IgD-negative memory B cell (primary cell): Measurements from ENCODE around the gene PRKD1. TPM values are rescaled to one million over a fixed set of nuclear protein-coding genes. Genes with fewer than 3 reads are reported as not detected.

Source experiments
- H3K27ac Mint-ChIP-seq, 3 donors: one replicate each; pipeline ENCODE4 v1.8.0; 2020 to 2022; ENCODE audit warnings: mild to moderate bottlenecking in 3 of 3, mixed read lengths in 3 of 3, moderate library complexity in 1 of 3
- H3K27me3 Mint-ChIP-seq: one replicate; pipeline ENCODE4 v1.8.0; 2021; ENCODE audit warnings: mixed read lengths
- H3K36me3 Mint-ChIP-seq: one replicate; pipeline ENCODE4 v1.8.0; 2020; ENCODE audit warnings: mild to moderate bottlenecking, mixed read lengths
- H3K4me1 Mint-ChIP-seq, 3 donors: one replicate each; pipeline ENCODE4 v1.8.0; 2020 to 2022; ENCODE audit warnings: mixed read lengths in 3 of 3, mild to moderate bottlenecking in 1 of 3
- H3K4me3 Mint-ChIP-seq, 4 donors: one replicate each; pipeline ENCODE4 v1.8.0; 2020 to 2022; ENCODE audit warnings: mild to moderate bottlenecking in 4 of 4, mixed read lengths in 4 of 4, moderate library complexity in 3 of 4
- H3K9me3 Mint-ChIP-seq, 3 donors: one replicate each; pipeline ENCODE4 v1.8.0; 2020 to 2021; ENCODE audit warnings: mixed read lengths in 3 of 3, mild to moderate bottlenecking in 1 of 3
- polyA plus RNA-seq: library from polyadenylated mRNA; unstranded; fragments of 300-500 nt; fragmentation: Illumina TruSeq; gene quantifications from one replicate; pipeline ENCODE4 v1.2.3, GENCODE V29; 2021

Gene PRKD1
- polyA plus RNA-seq, 1 donor from 2014 or later: 1.0 TPM

DNA sequence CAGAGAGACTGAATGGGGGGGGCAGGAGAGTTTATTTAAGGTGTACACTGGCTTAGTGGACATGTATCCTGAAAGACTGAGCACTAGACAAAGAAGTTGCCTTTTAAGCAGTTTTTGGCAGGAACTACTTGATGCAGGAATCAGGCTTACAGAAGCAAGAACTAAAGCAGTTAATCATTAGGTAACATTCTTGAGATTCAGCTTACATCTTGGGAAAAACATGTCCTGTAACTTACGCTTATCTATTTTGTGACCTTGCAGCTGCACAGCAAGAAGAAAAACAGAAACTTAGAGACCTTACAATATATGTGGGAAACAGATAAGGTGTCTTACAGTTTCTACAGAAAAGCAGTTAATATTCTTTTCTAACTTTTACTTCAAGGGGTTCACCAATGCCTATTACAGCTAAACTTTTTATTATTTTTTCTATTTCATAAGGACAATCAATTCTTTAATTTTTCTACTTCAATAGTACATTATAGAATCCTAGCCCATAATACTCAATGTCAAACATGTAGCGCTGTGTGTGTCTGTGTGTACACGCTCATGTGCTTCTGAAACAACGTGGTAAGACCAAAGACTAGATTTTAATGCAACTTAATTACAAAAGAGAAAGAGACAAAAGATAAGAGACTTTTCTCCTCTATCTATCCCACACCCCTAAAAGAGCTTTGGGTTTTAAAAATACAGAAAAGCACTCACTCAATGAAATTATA is 276.9 kb downstream of the PRKD1 start:
- no peak overlapping the region for H3K4me3 Mint-ChIP-seq
- no peaks in the 10 kb centered on the region for H3K27me3 Mint-ChIP-seq
- H3K4me1 Mint-ChIP-seq: no peaks in the 10 kb centered on the region
- peaks cover 3 to 20% (median 14%) of the 10 kb centered on the region in 3 donors for H3K9me3 Mint-ChIP-seq
- H3K36me3 Mint-ChIP-seq: peaks cover 6% of the 10 kb centered on the region
- no peak overlapping the region for H3K27ac Mint-ChIP-seq

DNA sequence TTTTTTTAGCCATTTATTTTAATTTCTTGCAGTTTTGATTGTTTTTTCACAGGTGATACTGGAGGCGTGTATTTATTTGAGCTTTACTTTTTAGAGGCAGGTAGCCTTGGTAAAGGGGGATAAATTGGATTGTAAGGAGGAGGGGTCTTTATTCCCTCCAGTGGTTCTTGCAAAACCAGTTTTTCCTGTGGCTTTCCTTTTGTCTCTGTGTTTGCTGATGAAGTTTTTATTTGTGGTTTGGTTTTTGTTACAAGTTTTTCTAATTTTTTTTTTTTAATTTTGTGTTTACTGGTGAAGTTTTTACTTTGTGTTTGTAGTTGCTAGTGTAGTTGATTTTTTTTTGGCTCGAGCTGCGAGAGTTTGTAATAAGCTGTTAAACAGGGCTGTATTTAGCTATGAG is 278.5 kb downstream of the PRKD1 start:
- no peak overlapping the region for H3K4me3 Mint-ChIP-seq
- H3K9me3 Mint-ChIP-seq: peaks cover 3 to 22% (median 15%) of the 10 kb centered on the region in 3 donors
- no peaks in the 10 kb centered on the region for H3K27me3 Mint-ChIP-seq
- peaks cover 6% of the 10 kb centered on the region for H3K36me3 Mint-ChIP-seq
- no peaks in the 10 kb centered on the region for H3K4me1 Mint-ChIP-seq
- no peak overlapping the region for H3K27ac Mint-ChIP-seq

DNA sequence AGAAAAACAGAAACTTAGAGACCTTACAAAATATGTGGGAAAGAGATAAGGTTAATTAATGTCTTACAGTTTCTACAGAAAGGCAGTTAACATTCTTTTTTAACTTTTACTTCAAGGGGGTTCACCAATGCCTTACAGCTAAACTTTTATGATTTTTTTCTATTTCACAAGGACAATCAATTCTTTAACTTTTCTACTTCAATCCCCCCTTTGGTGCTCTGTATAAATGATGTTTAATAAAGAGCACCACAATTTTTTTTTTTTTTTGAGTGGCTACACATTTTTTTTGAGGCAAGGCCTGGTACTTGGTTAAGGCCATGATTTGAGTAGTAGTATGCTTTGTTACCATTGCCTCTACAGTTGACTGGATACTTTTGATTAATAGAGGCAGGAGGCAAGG is 279.6 kb downstream of the PRKD1 start:
- Mint-ChIP-seq H3K9me3 (peaks cover 3 to 20% (median 15%) of the 10 kb centered on the region in 3 donors), H3K36me3 (peaks cover 6% of the 10 kb centered on the region), H3K4me3 (peak overlapping the region in 1 of 4 donors; percentile 55), H3K27ac (peak overlapping the region in 1 of 3 donors; percentile 27), H3K27me3 (no peaks in the 10 kb centered on the region), H3K4me1 (no peaks in the 10 kb centered on the region)

DNA sequence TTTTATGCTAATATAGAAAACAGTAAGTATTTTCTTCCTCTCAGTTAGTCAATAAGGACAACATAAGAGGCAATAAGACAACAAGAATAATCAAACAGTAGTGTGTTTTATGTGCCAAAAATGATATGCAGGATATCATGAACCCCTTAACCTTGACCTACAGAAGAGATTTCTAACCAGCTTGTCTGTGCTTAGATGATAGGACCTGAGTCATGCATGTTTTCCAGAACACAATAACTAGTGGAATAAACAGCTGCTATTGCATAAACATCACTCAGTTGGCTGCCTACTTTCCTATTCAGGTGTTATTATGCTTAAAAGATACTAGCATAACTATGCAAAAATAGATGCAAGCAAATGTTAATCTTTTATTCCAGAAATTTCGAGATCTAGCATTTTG is 282.5 kb downstream of the PRKD1 start:
- Mint-ChIP-seq H3K9me3 (peaks cover 3 to 19% (median 15%) of the 10 kb centered on the region in 3 donors), H3K4me1 (no peaks in the 10 kb centered on the region), H3K27me3 (no peaks in the 10 kb centered on the region), H3K27ac (no peak overlapping the region), H3K4me3 (no peak overlapping the region), H3K36me3 (peaks cover 4% of the 10 kb centered on the region)

GRCh38 chr14:29643433-29644211 is 284.0 kb downstream of the PRKD1 start:
- no peaks in the 10 kb centered on the region for H3K27me3 Mint-ChIP-seq
- no peaks in the 10 kb centered on the region for H3K4me1 Mint-ChIP-seq
- peaks cover 4% of the 10 kb centered on the region for H3K36me3 Mint-ChIP-seq
- no peak overlapping the region for H3K27ac Mint-ChIP-seq
- H3K4me3 Mint-ChIP-seq: no peak overlapping the region
- H3K9me3 Mint-ChIP-seq: peaks cover 3 to 12% (median 10%) of the 10 kb centered on the region in 3 donors

GRCh38 chr14:29637411-29637810 is 290.2 kb downstream of the PRKD1 start:
- no peak overlapping the region for H3K4me3 Mint-ChIP-seq
- no peaks in the 10 kb centered on the region for H3K4me1 Mint-ChIP-seq
- no peaks in the 10 kb centered on the region for H3K27me3 Mint-ChIP-seq
- peaks cover 0 to 3% (median 0%) of the 10 kb centered on the region in 3 donors for H3K9me3 Mint-ChIP-seq
- no peak overlapping the region for H3K27ac Mint-ChIP-seq
- peaks cover 4% of the 10 kb centered on the region for H3K36me3 Mint-ChIP-seq

DNA sequence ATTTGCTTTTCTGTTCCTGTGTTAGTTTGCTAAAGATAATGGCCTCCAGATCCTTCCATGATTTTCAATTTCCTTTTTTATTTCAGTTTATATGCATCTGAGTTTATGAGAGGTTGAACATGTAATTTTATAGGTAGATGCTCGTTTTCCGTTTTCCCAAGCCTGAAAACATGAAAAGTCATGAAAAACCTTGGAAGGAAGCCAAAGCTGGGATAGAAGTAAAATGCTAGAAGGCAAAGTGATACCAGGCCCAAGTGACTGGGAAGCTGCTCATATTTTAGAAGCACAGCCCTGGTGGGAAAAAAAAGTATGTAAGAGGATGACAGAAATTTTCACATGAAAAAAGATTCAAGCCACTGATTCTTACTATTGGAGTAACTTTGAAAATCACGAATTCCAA is 290.8 kb downstream of the PRKD1 start:
- H3K4me1 Mint-ChIP-seq: no peaks in the 10 kb centered on the region
- peak overlapping the region in 1 of 3 donors; percentile 24 for H3K27ac Mint-ChIP-seq
- H3K9me3 Mint-ChIP-seq: peaks cover 0 to 3% (median 0%) of the 10 kb centered on the region in 3 donors
- H3K4me3 Mint-ChIP-seq: no peak overlapping the region
- peaks cover 4% of the 10 kb centered on the region for H3K36me3 Mint-ChIP-seq
- no peaks in the 10 kb centered on the region for H3K27me3 Mint-ChIP-seq

GRCh38 chr14:29630566-29631160 is 297.0 kb downstream of the PRKD1 start:
- Mint-ChIP-seq H3K27me3 (no peaks in the 10 kb centered on the region), H3K9me3 (no peaks in the 10 kb centered on the region), H3K4me1 (no peaks in the 10 kb centered on the region), H3K36me3 (peaks cover 4% of the 10 kb centered on the region), H3K4me3 (no peak overlapping the region), H3K27ac (no peak overlapping the region)

DNA sequence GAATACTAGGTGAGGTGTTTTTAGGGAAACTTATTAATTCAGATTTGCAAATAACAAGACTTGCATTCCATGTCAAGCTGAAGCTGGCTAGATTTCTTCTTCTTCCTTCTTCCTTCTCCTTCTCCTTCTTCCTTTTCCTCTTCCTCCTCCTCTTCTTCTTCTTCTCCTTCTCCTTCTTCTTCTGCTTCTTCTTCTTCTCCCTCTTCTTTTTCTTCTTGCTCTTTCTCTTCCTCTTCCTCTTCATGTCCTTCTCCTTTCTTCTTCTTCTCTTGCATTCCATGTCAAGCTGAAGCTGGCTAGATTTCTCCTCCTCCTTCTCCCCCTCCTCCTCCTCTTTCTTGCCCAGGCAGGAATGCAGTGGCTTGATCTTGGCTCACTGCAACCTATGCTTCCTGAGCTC is 297.8 kb downstream of the PRKD1 start:
- Mint-ChIP-seq H3K36me3 (peaks cover 4% of the 10 kb centered on the region), H3K4me1 (no peaks in the 10 kb centered on the region), H3K27ac (no peak overlapping the region), H3K4me3 (no peak overlapping the region), H3K9me3 (peaks cover 0 to 3% (median 0%) of the 10 kb centered on the region in 3 donors), H3K27me3 (no peaks in the 10 kb centered on the region)

- H3K36me3 Mint-ChIP-seq: peaks cover 10% of the 10 kb centered on the region
- no peak overlapping the region for H3K4me3 Mint-ChIP-seq
- H3K4me1 Mint-ChIP-seq: no peaks in the 10 kb centered on the region
- H3K9me3 Mint-ChIP-seq: peaks cover 0 to 3% (median 2%) of the 10 kb centered on the region in 3 donors
- H3K27ac Mint-ChIP-seq: no peak overlapping the region
- H3K27me3 Mint-ChIP-seq: no peaks in the 10 kb centered on the region
Measured at GRCh38 chr14:29627137-29627536, 300.5 kb downstream of the PRKD1 start.

- peaks cover 14% of the 10 kb centered on the region for H3K36me3 Mint-ChIP-seq
- H3K27ac Mint-ChIP-seq: no peak overlapping the region
- H3K9me3 Mint-ChIP-seq: peaks cover 6 to 7% (median 7%) of the 10 kb centered on the region in 3 donors
- no peak overlapping the region for H3K4me3 Mint-ChIP-seq
- no peaks in the 10 kb centered on the region for H3K27me3 Mint-ChIP-seq
- peaks cover 0 to 1% (median 0%) of the 10 kb centered on the region in 3 donors for H3K4me1 Mint-ChIP-seq
Measured at GRCh38 chr14:29618323-29619067, 309.2 kb downstream of the PRKD1 start.

DNA sequence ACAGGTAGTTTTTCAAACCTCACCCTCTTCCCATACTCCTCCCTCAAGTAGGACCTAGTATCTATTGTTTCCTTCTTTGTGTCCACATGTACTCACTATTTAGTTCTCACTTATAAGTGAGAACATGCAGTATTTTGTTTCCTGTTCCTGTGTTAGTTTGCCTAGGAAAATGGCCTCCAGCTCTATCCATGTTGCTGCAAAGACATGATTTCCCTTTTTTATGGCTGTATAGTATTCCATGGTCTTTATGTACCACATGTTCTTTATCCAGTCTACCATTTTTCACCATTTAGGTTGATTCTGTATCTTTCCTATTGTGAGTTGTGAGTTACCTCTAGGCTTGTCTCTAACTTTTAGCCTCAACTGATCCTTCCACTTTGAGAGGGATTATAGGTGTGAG is 310.7 kb downstream of the PRKD1 start:
- peaks cover 5 to 9% (median 6%) of the 10 kb centered on the region in 3 donors for H3K9me3 Mint-ChIP-seq
- no peak overlapping the region for H3K27ac Mint-ChIP-seq
- H3K4me3 Mint-ChIP-seq: no peak overlapping the region
- peaks cover 0 to 1% (median 0%) of the 10 kb centered on the region in 3 donors for H3K4me1 Mint-ChIP-seq
- peaks cover 8% of the 10 kb centered on the region for H3K36me3 Mint-ChIP-seq
- no peaks in the 10 kb centered on the region for H3K27me3 Mint-ChIP-seq

DNA sequence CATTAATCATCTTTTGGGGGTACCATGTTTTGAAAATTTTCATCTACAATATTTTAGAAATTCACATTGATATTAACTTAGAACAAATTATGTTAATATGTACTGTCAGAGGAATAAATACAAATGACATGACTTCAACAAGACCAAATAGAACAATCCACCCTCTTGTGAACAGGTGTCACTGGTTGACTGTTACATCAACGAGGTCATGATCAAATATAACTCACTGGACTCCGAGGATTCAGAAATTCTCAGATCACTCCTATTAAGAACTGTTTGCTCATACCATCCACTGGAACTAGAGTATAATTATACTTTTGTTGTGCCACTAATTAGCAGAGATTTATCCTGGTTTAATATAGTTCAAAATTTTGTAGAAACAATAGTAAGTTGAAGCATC is 318.8 kb downstream of the PRKD1 start:
- Mint-ChIP-seq H3K36me3 (peaks cover 1% of the 10 kb centered on the region), H3K4me3 (no peak overlapping the region), H3K27ac (no peak overlapping the region), H3K9me3 (peaks cover 5 to 7% (median 6%) of the 10 kb centered on the region in 3 donors), H3K4me1 (no peaks in the 10 kb centered on the region), H3K27me3 (no peaks in the 10 kb centered on the region)

- peaks cover 0 to 7% (median 6%) of the 10 kb centered on the region in 3 donors for H3K9me3 Mint-ChIP-seq
- no peak overlapping the region for H3K27ac Mint-ChIP-seq
- peaks cover 1% of the 10 kb centered on the region for H3K36me3 Mint-ChIP-seq
- no peaks in the 10 kb centered on the region for H3K27me3 Mint-ChIP-seq
- no peak overlapping the region for H3K4me3 Mint-ChIP-seq
- no peaks in the 10 kb centered on the region for H3K4me1 Mint-ChIP-seq
Measured at GRCh38 chr14:29607169-29607568, 320.5 kb downstream of the PRKD1 start.

DNA sequence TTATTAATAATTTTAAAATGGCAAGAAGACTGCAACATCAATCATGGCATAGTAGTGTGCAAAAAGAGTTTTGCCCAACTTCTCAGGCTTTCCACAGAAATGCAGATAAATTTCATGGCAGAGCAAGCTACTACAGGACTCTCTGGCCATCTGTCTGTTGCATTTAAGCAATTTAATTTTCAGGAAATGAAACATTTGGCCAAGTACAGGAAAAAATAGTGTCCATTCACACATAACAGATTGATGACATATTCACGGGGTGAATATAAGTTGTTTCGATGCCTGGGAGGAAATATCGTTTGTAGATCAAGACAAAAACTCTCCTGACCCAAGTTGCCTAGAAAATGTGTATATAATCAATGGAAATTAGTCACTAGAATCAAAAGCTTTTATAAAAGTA is 324.0 kb downstream of the PRKD1 start:
- Mint-ChIP-seq H3K9me3 (peaks cover 0 to 6% (median 6%) of the 10 kb centered on the region in 3 donors), H3K4me3 (no peak overlapping the region), H3K27ac (no peak overlapping the region), H3K4me1 (peaks cover 0 to 2% (median 0%) of the 10 kb centered on the region in 3 donors), H3K27me3 (no peaks in the 10 kb centered on the region), H3K36me3 (no peaks in the 10 kb centered on the region)
